Measurements from ENCODE around the gene TTYH1.

TTYH1 gene

GRCh38 chr19:54453921-54454780 is 38.9 kb downstream of the TTYH1 start:
- Histone ChIP-seq H3K4me2 (ENCODE audit: low read depth, low read length, poor library complexity, severe bottlenecking) (no peak overlapping the region), H3F3A (ENCODE audit: low read depth) (no peaks in the 10 kb centered on the region), H3K36me3 (ENCODE audit: insufficient read depth, low read length) (peaks cover 75% of the 10 kb centered on the region; the same call in 1 of the 2 replicates), H3K4me3 (ENCODE audit: low read length, poor library complexity, severe bottlenecking) (no peak overlapping the region), H2AFZ (ENCODE audit: low read length) (no peak overlapping the region), H3K9ac (ENCODE audit: low read depth, low read length, poor library complexity, severe bottlenecking) (no peak overlapping the region), H3K9me2 (replicated peaks; ENCODE audit: low read depth, low read length) (no peaks in the 10 kb centered on the region), H4K20me1 (ENCODE audit: insufficient read depth, low read length, poor library complexity, severe bottlenecking) (peaks cover 69% of the 10 kb centered on the region), H3K9me3 (ENCODE audit: insufficient read depth, low read depth, low read length) (no peaks in the 10 kb centered on the region), H3K27me3 (ENCODE audit: insufficient read depth, low read length, poor library complexity, severe bottlenecking) (no peaks in the 10 kb centered on the region), H3K4me1 (ENCODE audit: insufficient read depth, low read length, poor library complexity, severe bottlenecking) (peaks cover 27% of the 10 kb centered on the region), H3K79me2 (ENCODE audit: insufficient read depth, low read length) (peaks cover 61% of the 10 kb centered on the region)
- no peak for TF ChIP-seq EZH2phosphoT487 (IDR thresholded peaks at IDR 0.05; ENCODE audit: borderline replicate concordance)
- TF ChIP-seq, protein P1, sequence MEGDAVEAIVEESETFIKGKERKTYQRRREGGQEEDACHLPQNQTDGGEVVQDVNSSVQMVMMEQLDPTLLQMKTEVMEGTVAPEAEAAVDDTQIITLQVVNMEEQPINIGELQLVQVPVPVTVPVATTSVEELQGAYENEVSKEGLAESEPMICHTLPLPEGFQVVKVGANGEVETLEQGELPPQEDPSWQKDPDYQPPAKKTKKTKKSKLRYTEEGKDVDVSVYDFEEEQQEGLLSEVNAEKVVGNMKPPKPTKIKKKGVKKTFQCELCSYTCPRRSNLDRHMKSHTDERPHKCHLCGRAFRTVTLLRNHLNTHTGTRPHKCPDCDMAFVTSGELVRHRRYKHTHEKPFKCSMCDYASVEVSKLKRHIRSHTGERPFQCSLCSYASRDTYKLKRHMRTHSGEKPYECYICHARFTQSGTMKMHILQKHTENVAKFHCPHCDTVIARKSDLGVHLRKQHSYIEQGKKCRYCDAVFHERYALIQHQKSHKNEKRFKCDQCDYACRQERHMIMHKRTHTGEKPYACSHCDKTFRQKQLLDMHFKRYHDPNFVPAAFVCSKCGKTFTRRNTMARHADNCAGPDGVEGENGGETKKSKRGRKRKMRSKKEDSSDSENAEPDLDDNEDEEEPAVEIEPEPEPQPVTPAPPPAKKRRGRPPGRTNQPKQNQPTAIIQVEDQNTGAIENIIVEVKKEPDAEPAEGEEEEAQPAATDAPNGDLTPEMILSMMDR (conservative IDR thresholded peaks at IDR 0.05; ENCODE audit: low read length) = no peak

- H3K4me3 ChIP-seq (ENCODE audit: low read length, poor library complexity, severe bottlenecking) = no peak overlapping the region
- H3K79me2 ChIP-seq (ENCODE audit: insufficient read depth, low read length) = peaks cover 53% of the 10 kb centered on the region
- H3K36me3 ChIP-seq (ENCODE audit: insufficient read depth, low read length) = peaks cover 84% of the 10 kb centered on the region; the same call in 1 of the 2 replicates
- no peaks in the 10 kb centered on the region for H3K9me2 ChIP-seq (replicated peaks; ENCODE audit: low read depth, low read length)
- H3K4me2 ChIP-seq (ENCODE audit: low read depth, low read length, poor library complexity, severe bottlenecking) = no peak overlapping the region
- TF ChIP-seq EZH2phosphoT487 (IDR thresholded peaks at IDR 0.05; ENCODE audit: borderline replicate concordance) = no peak
- TF ChIP-seq, protein P1 (conservative IDR thresholded peaks at IDR 0.05; ENCODE audit: low read length) = no peak
- H3K27me3 ChIP-seq (ENCODE audit: insufficient read depth, low read length, poor library complexity, severe bottlenecking) = no peaks in the 10 kb centered on the region
- no peak overlapping the region for H2AFZ ChIP-seq (ENCODE audit: low read length)
- no peak overlapping the region for H3K9ac ChIP-seq (ENCODE audit: low read depth, low read length, poor library complexity, severe bottlenecking)
- H4K20me1 ChIP-seq (ENCODE audit: insufficient read depth, low read length, poor library complexity, severe bottlenecking) = peaks cover 71% of the 10 kb centered on the region
- H3K4me1 ChIP-seq (ENCODE audit: insufficient read depth, low read length, poor library complexity, severe bottlenecking) = peaks cover 22% of the 10 kb centered on the region
- no peaks in the 10 kb centered on the region for H3F3A ChIP-seq (ENCODE audit: low read depth)
- no peaks in the 10 kb centered on the region for H3K9me3 ChIP-seq (ENCODE audit: insufficient read depth, low read depth, low read length)
These were observed 39.8 kb downstream of the TTYH1 start for GRCh38 chr19:54454781-54455675.

GRCh38 chr19:54455786-54456422 is 40.6 kb downstream of the TTYH1 start:
- H4K20me1 ChIP-seq (ENCODE audit: insufficient read depth, low read length, poor library complexity, severe bottlenecking) = peaks cover 66% of the 10 kb centered on the region
- H3K4me3 ChIP-seq (ENCODE audit: low read length, poor library complexity, severe bottlenecking) = no peak overlapping the region
- no peak overlapping the region for H3K4me2 ChIP-seq (ENCODE audit: low read depth, low read length, poor library complexity, severe bottlenecking)
- peaks cover 13% of the 10 kb centered on the region for H3K4me1 ChIP-seq (ENCODE audit: insufficient read depth, low read length, poor library complexity, severe bottlenecking)
- no peaks in the 10 kb centered on the region for H3F3A ChIP-seq (ENCODE audit: low read depth)
- no peaks in the 10 kb centered on the region for H3K9me3 ChIP-seq (ENCODE audit: insufficient read depth, low read depth, low read length)
- no peak overlapping the region for H3K9ac ChIP-seq (ENCODE audit: low read depth, low read length, poor library complexity, severe bottlenecking)
- peaks cover 44% of the 10 kb centered on the region for H3K79me2 ChIP-seq (ENCODE audit: insufficient read depth, low read length)
- no peaks in the 10 kb centered on the region for H3K27me3 ChIP-seq (ENCODE audit: insufficient read depth, low read length, poor library complexity, severe bottlenecking)
- no peak for TF ChIP-seq EZH2phosphoT487 (IDR thresholded peaks at IDR 0.05; ENCODE audit: borderline replicate concordance)
- TF ChIP-seq, protein P1 (conservative IDR thresholded peaks at IDR 0.05; ENCODE audit: low read length) = no peak
- peaks cover 86% of the 10 kb centered on the region; the same call in 1 of the 2 replicates for H3K36me3 ChIP-seq (ENCODE audit: insufficient read depth, low read length)
- no peaks in the 10 kb centered on the region for H3K9me2 ChIP-seq (replicated peaks; ENCODE audit: low read depth, low read length)
- no peak overlapping the region for H2AFZ ChIP-seq (ENCODE audit: low read length)

Measured in Loucy (cell line).